Effector CD8-positive, alpha-beta T cell (primary cell): ENCODE measurements around the gene SRF.
A peak's percentile ranks its signal among the peaks of the same experiment; 100 is the strongest.
"Not testable (repeated sequence)": the region's sequence is repeated elsewhere in the genome, so short reads cannot be mapped to it uniquely, and the experiment has no call there.

ENCODE experiments used
- DNase-seq: peaks from one replicate; lab custom pipeline; 2025; lab: John Stamatoyannopoulos, UW
- total RNA-seq, 4 experiments: gene quantifications; one replicate each; lab custom pipeline; 2026; lab: John Stamatoyannopoulos, UW

Gene SRF
- total RNA-seq: 83.2 to 112 (median 96.8) reads per million in 4 experiments

DNA sequence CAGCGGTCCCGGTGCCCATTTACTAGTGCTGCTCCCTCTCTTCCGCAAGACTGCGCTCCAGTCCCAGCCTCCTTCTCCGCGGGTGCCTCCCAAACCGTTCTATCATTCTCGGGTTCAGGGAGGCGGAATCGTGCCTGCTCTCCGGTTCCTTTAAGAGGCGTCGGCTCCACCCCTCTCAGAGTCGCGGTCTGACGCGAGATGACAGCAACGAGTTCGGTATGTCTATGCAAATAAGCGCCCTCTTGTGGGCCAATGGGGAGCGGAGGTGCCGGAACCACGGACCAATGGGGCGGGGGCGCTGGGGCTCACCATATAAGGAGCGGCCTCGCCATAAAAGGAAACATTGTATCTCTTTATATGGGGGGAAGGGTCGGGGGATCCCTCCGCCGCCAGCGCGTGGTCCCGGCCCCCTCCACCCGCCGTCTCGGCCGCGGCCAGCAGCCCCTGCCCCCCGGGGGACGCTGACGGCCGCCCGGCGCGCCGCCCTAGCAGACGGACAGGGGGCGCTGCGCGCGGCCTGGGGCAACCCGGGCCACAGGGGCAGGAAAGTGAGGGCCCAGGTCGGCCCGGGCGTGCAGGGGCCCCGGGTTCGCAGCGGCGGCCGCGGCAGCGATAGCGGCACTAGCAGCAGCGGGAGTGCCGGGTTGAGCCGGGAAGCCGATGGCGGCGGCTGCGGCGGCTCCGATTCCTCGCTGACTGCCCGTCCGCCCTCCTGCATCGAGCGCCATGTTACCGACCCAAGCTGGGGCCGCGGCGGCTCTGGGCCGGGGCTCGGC lies at the start of gene SRF:
Gene SRF (plus strand): TSS at position 339 of the 776 bp plus-strand sequence. CDS start 388 bp downstream, at position 727.
- DNase-seq: peak; percentile 98

DNA sequence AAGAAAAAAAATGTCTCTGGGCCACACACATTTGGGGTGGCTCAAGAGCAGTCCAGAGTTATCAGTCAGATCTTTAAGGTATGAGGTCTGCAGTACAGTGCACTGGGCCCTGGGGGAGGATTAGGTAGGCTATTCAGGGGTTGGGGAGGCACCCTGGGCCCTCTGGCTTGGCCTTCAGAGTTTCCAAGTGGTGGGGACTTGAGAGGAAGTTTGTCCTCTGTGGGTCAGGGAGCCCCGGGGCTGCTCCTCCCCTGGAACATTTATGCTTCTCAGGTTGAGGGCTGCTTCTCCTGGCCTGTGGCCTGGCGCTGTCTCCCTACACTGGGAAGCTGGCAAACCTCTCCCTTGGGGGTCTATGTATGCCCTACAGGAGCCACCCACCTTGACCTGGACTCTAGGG lies 48.9 kb upstream of the SRF start:
- DNase-seq: no peak

DNA sequence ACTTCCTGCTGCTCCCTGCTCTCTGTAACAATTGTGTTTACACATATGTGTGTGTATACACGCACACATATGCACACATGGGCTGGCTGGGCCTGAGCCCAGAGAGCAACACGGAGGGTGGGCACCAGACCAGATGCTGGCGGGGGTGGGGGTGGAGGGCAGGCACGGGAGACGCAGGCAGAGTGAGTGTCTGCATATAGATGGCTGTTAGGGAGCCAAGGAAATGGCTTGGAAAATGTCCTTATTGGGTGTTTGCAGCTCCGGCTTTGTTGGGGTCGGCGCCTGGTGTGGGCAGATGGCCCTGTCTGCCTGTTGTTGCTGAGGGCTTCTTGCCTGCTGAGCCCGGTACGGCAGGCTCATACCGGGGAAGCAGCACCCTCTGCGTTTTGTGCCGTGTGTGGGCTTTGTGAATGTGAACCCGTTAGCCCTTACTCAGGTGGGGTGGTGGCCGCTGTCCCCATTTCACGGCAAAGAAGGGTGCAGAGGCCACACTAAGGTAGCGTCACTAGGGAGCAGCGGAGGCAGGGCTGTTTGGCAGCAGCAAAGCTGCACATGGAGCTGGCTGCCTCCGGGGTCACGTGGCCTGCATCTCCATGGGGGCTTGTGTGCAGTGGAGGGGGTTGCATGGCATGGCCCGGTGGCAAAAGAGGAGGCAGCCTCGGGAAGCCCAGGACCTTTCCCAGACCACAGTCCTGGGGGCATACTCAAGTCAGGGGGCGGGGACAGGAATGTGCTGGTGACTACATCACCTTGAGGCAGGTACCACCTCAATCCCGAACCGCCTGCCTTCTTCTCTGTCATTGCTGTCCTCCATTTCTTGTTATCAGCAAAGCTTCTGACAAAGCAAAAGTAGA lies 47.4 kb upstream of the SRF start:
- DNase-seq: no peak

DNA sequence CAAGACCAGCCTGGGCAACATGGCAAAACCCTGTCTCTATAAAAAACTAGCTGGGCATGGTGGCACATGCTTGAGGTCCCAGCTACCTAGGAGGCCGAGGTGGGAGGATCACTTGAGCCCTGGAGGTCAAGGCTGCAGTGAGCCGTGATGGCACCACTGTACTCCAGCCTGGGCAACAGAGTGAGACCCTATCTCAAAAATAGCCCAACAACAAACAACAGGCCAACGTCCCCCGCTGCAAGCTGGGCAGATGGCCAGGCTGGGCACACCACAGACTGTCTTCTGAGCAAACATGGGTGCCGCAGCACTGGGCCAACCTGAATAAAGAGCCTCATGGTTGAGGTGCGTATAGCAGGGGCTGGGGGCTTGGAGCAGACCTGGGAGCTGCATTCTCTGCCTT lies 46.6 kb upstream of the SRF start:
- no peak for DNase-seq

DNA sequence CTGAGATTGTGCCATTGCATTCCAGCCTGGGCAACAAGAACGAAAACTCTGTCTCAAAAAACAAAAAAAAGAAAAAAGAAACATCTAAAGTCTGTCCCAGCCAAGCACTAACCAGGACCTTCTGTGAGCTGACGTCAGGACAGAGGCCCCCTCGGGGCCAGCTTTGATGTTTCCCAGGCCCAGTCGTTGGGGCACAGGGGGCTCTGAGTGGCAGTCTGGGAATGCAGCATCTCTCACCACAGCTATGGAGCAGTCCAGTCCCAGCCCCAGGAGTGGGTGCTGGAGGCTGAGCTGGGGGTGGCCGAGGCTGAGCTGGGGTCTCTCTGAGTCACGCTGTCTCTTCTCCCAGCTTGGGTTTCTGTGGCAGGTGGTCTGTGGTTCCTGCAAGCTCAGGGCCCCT lies 46.0 kb upstream of the SRF start:
- no peak for DNase-seq

DNA sequence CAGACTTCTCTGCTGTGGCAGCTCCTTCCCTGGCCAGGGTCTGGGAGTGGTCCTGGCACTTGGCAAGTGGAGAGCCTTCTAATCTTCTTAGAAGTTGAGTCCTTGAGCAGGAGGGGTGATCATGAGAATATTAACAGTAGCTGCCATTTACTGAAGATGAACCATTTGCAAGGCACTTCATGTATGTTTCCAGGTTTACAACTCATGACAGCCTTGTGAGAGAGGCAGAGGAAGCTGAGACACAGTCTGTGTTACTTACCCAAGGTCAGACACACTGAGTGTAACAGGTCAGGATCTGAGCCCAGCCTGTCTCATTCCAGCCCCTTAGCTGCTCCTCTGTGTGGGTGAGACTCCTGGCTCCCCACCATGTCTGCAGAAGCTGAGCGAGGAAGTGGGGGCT lies 45.5 kb upstream of the SRF start:
- no peak for DNase-seq

DNA sequence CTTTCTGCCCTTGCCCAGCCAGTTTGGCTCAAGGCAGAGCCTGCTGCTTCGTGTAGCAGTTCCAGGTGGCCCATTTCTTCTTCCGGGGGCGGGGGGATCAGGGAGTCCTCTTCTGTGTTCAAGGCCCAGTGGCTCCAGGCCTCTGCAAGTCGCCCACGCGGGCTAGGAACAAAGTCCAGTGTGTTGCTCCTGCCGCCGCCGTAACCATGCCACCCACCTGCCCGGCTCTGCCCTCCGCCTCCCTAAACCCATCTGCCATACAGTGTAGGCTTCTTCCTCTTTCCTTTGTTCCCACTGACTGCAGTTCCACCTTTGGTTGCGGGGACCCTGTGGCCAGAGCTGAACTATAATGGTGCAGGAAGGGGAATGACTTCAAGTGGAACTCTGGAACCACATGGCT lies 43.9 kb upstream of the SRF start:
- no peak for DNase-seq

DNA sequence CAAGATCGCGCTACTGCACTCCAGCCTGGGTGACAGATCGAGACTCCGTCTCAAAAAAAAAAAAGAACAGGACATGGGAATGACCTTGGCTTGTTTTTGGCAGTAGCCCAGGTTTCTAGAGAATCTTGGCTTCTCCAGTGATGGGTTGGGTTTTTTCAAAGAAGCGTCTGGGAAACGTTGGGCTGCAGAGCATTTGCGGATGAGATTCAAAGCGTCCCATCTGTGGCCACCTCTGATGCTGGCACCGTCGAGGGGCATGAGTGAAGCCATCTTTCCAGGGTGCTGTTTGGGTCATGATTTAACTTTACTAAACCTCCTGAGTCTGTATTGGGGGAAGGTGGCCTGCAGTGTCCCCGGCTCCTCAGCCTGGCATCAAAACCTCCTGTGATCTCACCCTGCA lies 43.2 kb upstream of the SRF start:
- no peak for DNase-seq

DNA sequence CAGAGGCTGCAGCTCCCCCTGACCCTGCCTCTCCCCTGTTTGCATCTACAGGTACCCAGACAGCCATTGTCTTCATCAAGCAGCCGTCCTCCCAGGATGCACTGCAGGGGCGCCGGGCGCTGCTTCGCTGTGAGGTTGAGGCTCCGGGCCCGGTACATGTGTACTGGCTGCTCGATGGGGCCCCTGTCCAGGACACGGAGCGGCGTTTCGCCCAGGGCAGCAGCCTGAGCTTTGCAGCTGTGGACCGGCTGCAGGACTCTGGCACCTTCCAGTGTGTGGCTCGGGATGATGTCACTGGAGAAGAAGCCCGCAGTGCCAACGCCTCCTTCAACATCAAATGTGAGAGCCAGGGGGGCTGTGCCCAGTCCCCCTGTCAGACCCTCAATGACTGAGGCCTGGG lies 42.1 kb upstream of the SRF start:
- no peak for DNase-seq

DNA sequence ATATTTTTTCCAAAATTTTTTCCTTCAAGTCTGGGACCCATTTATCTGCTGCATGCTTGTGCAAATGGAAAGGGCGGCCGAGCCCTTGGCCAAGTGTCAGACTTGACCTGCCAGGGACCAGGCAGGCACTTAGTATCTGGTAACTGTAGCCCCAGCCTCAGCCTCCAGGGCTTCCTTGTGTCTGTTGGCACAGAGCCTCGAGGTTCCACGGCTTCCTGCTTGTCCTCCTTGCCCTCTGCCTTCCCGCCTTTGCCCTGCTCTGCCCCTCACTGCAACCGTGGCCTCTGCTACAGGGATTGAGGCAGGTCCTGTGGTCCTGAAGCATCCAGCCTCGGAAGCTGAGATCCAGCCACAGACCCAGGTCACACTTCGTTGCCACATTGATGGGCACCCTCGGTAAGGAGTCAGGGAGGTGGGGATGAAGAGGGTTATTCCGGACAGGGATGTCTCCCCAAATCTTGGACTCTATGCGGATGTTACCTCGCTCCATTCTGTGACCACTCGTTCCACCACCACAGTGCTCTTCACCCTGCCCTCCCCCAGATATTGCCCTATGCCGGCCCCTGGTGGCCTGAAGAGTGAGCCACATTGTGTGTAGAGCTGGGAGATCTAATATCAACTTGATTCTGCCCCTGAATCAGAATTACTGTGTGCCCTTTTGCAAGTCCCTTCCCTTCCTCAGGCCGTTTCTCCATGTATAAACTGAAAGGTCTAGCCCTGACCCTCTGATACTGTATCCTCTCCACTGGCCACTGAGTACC lies 41.5 kb upstream of the SRF start:
- no peak for DNase-seq

DNA sequence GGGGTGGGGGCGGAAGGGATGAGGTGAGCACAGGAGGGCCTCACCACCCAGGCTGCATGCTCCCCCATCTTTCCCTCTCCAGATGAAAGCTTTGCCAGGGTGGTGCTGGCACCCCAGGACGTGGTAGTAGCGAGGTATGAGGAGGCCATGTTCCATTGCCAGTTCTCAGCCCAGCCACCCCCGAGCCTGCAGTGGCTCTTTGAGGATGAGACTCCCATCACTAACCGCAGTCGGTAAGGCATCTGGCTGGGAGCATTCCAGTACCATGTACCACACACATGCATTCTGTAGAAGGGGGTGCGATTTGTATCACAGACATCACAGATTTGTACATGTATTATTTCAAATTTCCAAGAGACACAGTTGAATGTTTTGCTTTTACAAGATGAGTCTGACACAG lies 40.6 kb upstream of the SRF start:
- DNase-seq: no peak

DNA sequence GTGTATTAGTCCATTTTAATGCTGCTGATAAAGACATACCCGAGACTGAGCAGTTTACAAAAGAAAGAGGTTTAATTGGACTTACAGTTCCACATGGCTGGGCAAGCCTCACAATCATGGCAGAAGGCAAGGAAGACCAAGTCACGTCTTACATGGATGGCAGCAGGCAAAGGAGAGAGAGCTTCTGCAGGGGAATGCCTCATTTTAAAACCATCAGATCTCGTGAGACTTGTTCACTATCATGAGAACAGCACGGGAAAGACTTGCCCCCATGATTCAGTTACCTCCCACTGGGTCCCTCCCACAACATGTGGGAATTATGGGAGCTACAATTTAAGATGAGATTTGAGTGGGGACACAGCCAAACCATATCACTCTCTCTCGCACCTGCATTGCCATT lies 39.7 kb upstream of the SRF start:
- not testable (repeated sequence) for DNase-seq

DNA sequence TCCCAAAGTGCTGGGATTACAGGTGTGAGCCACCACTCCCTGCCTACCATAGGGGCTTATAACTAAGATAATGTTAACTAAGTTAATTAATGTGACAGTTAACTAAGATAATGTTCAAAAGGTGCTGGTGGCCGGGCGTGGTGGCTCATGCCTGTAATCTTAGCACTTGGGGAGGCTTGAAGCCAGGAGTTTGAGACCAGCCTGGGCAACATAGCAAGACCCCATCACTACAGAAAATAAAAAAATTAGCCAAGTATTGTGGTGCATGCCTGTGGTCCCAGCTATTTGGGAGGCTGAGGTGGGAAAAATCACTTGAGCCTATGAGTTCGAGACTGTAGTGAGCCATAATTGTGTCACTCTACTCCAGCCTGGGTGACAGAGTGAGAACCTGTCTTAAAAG lies 32.8 kb upstream of the SRF start:
- no peak for DNase-seq

DNA sequence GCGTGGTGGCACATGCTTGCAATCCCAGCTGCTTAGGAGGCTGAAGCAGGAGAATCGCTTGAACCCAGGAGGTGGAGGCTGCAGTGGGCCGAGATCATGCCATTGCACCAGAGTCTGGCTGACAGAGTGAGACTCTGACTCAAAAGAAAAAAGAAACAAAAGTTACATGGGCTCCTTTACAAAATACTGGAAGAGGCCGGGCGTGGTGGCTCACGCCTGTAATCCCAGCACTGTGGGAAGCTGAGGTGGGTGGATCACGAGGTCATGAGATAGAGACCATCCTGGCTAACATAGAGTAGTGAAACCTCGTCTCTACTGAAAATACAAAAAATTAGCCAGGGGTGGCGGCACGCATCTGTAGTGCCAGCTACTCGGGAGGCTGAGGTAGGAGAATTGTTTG lies 31.1 kb upstream of the SRF start:
- DNase-seq: not testable (repeated sequence)

DNA sequence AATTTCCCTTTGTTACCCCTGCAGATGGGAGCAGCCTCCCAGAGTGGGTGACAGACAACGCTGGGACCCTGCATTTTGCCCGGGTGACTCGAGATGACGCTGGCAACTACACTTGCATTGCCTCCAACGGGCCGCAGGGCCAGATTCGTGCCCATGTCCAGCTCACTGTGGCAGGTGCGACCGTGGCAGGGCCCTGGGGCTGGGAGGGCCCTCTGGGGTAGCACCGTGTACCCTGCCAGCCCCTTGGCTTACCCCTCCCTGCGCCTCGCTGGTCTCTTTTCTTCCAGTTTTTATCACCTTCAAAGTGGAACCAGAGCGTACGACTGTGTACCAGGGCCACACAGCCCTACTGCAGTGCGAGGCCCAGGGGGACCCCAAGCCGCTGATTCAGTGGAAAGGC lies 29.4 kb upstream of the SRF start:
- DNase-seq: no peak

DNA sequence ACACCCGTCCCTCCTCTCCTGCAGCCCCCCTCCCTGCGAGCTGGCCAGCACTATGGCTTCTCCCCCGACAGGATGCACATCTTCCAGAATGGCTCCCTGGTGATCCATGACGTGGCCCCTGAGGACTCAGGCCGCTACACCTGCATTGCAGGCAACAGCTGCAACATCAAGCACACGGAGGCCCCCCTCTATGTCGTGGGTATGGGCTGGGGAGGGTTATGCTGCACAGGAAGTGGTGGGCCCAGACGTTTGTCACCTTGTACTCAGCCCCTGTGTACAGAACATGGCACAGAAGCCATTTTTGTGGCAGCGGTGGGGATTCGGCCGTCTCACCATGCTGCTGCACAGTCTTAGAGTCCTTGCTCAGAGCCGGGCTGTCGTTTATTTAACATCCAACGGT lies 29.0 kb upstream of the SRF start:
- DNase-seq: peak; percentile 28

DNA sequence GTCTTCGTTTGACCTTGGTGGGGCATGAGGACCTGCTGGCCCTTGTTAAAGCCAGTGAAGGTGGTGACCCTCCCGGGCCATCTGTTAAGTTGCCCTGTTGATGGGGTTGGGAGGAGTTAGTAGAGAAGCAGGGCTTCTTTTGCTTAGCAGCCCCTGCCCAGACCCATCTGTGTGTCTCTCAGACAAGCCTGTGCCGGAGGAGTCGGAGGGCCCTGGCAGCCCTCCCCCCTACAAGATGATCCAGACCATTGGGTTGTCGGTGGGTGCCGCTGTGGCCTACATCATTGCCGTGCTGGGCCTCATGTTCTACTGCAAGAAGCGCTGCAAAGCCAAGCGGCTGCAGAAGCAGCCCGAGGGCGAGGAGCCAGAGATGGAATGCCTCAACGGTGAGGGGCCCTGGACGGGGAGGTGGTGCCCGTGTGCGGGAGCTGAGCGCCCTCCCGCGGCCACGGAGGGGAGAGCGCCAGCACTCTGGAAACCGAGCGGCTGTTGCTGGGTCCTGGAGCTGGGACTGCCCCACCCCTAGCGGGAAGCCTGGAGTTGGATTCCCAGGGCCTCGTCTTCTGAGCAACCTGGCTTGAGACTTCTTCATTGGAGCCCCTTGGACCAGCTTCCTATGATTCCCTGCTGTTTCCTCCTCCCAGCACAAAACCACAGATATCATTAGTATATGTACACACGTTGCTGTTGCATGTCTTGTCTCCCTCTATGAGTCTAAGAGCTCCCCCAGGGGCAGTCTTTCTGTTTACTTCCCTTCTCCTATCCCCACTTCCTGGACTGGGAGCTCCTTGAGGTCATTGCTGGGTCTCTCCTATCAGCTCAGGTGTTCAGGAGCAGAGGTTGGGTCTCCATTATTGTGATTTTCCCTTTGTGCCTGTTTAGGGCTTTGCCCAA lies 27.6 kb upstream of the SRF start:
- peak; percentile 67 for DNase-seq

DNA sequence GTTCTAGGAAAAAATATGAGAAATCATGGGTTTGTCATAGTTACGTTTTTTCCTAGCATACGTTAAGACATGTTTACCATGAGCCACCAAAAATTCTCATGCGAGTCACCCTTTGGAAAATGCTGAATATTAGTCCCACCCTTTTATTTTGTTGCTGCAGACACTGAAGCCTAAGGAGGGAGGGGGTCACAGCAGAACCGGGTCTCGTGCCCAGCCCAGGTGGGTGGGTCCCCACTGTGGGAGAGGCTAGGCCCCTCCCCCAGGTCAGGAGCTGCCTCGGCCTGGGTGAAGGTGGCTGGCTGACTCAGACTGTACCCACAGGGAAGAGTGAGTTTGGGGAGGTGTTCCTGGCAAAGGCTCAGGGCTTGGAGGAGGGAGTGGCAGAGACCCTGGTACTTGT lies 26.2 kb upstream of the SRF start:
- DNase-seq: no peak

DNA sequence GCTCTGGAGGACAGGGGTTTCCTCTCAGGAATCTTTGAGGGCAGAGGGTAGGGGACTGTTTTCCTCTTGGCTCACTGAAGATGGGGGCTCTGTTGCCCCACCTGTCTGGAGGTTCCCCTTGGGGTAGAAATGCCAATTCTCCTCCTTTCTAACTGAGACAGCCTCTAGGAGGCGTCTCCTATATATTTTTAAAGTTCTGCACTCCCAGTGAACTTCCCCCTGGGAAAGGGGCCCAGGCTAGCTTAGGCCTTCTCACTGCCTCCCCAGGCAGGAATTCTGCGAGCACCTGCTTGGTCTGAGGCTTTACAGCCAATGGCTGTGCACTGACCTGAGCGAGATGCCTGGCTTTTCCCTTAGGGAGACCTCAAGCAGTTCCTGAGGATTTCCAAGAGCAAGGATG lies 24.8 kb upstream of the SRF start:
- DNase-seq: no peak

DNA sequence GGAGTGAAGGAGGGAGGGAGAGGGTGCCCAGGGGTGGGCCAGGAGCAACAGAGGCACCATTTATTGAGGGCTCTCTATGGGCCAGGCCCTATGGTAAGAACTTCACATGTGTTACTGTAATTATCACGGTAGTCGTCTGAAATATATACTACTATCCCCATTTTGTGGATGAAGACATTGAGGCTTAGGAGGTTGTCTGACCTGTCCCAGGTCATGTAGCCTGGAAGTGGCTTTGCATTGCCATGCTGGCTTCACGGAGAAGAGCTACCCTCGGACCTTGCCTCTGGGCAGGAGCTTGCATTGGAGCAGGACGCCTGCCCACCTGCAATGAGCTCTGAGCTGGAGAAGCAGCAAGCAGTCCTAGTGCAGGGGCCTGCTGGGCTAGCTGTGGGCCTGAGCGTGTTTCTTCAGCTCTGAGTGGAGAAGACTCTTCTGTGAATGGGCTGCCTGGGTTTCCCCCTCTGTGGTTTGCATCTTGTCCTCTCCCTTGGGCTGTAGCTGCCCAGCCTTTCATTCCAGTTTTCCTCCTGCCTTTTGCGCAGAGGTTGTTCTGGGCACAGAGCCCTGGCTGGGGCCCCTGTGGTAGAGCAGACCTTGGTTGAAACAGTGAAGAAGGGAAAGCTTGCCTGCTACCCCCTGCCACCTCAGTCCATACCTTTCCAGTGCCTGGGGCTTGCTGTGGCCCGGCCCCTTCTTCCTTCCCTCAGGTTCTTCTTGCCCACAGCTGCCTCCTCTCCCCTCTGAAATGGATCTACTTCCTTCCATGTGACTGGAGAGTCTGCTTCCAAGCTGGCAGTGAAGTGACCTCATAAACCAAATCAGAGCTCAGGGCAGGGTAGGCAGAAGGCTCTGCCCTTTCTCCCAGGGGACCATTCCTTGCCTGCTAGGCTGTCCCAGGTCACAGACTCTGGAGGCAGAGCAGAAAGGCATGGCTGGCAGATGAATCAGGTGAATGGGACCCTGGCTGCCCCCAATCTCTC lies 24.1 kb upstream of the SRF start:
- no peak for DNase-seq
